H1 (cell line): ENCODE data around the gene ACCS. TPM values are rescaled to one million over a fixed set of nuclear protein-coding genes. Genes with fewer than 3 reads are reported as not detected.

Experiments
- CTCF ChIA-PET: fragments of 300-600 bp; sonication (Branson Sonifier 250); formaldehyde crosslinking; loops from one replicate; lab custom pipeline; 2021; ENCODE audit not compliant: partially characterized antibody; lab: Charles Lee
- POLR2A ChIA-PET: fragments of 300-600 bp; sonication (Branson Sonifier 250); formaldehyde crosslinking; loops from one replicate; lab custom pipeline; 2021; ENCODE audit warnings: inconsistent platforms; ENCODE audit not compliant: partially characterized antibody; lab: Charles Lee
- DNase-seq, 2 experiments: peaks; one replicate each; pipeline versions ENCODE4 v3.0.0 to v3.0.0-alpha.2; 2010 to 2022; ENCODE audit warnings: low spot score in 2 of 2, low read depth in 1 of 2, mixed read lengths in 1 of 2
- FAIRE-seq: peaks from 2 replicates; lab custom pipeline; 2011; peaks lifted over from hg19 to GRCh38; lab: Jason Lieb, UNC
- H2AFZ ChIP-seq: 2 replicates; pipeline ENCODE4 v1.8.1; 2012; ENCODE audit warnings: low read length, inconsistent platforms
- H2AK5ac ChIP-seq: 2 replicates; pipeline ENCODE4 v1.6.1; 2013; ENCODE audit warnings: low read depth, low read length
- H2BK120ac ChIP-seq: replicated peaks from 2 replicates; pipeline ENCODE3; 2013; ENCODE audit warnings: low read depth, low read length, inconsistent platforms
- H2BK12ac ChIP-seq: 2 replicates; pipeline ENCODE4 v1.6.1; 2013; ENCODE audit warnings: low read depth, low read length
- H2BK15ac ChIP-seq: 2 replicates; pipeline ENCODE4 v1.6.1; 2013; ENCODE audit warnings: low read length
- H2BK20ac ChIP-seq: 2 replicates; pipeline ENCODE4 v1.6.1; 2013; ENCODE audit warnings: low read length
- H2BK5ac ChIP-seq: 2 replicates; pipeline ENCODE4 v1.6.1; 2013; ENCODE audit warnings: low read depth, low read length
- H3K14ac ChIP-seq: 2 replicates; pipeline ENCODE4 v1.6.1; 2013; ENCODE audit warnings: inconsistent platforms; ENCODE audit not compliant: insufficient read length
- H3K18ac ChIP-seq: 2 replicates; pipeline ENCODE4 v1.6.1; 2013; ENCODE audit warnings: low read length; ENCODE audit errors: extremely low read depth
- H3K23ac ChIP-seq: 2 replicates; pipeline ENCODE4 v1.6.1; 2013; ENCODE audit warnings: inconsistent platforms; ENCODE audit not compliant: insufficient read length
- H3K23me2 ChIP-seq: 2 replicates; pipeline ENCODE4 v1.6.1; 2013; ENCODE audit warnings: low read depth, low read length
- H3K27ac ChIP-seq: 2 replicates; pipeline ENCODE4 v1.6.1; 2011; ENCODE audit warnings: low read depth, low read length, inconsistent platforms
- H3K27me3 ChIP-seq, 4 experiments: replicated peaks in 1 of 4; 1 replicate in 1 of 4; 2 replicates in 3 of 4; pipeline versions ENCODE4 v1.6.1 to v1.8.1; 2011 to 2013; ENCODE audit warnings: low read length in 3 of 4, mild to moderate bottlenecking in 3 of 4, inconsistent platforms in 2 of 4, mixed read lengths in 2 of 4, moderate library complexity in 1 of 4; ENCODE audit not compliant: control insufficient read depth in 3 of 4, insufficient read depth in 3 of 4; ENCODE audit errors: extremely low read depth in 1 of 4
- H3K36me3 ChIP-seq, 4 experiments: 2 replicates each; pipeline versions ENCODE4 v1.6.1 to v1.8.1; 2011 to 2013; ENCODE audit warnings: mild to moderate bottlenecking in 4 of 4, low read length in 3 of 4, moderate library complexity in 2 of 4, control low read depth in 1 of 4, inconsistent platforms in 1 of 4; ENCODE audit not compliant: insufficient read depth in 4 of 4, control insufficient read depth in 2 of 4
- H3K4ac ChIP-seq: replicated peaks from 2 replicates; pipeline ENCODE3; 2013; ENCODE audit warnings: low read length, low read depth, mixed read lengths, inconsistent platforms; ENCODE audit not compliant: insufficient read length
- H3K4me1 ChIP-seq, 4 experiments: replicated peaks in 1 of 4; 1 replicate in 1 of 4; 2 replicates in 3 of 4; pipeline versions ENCODE4 v1.6.1 to v1.8.1; 2011 to 2013; ENCODE audit warnings: low read length in 3 of 4, inconsistent platforms in 2 of 4, mixed read lengths in 1 of 4; ENCODE audit not compliant: insufficient read depth in 4 of 4, control insufficient read depth in 3 of 4
- H3K4me2 ChIP-seq, 2 experiments: 2 replicates each; pipeline versions ENCODE4 v1.6.1 to v1.8.1; 2011 to 2013; ENCODE audit warnings: low read depth in 2 of 2, low read length in 2 of 2, control low read depth in 1 of 2, inconsistent platforms in 1 of 2, mild to moderate bottlenecking in 1 of 2; ENCODE audit not compliant: insufficient read depth in 1 of 2
- H3K4me3 ChIP-seq, 4 experiments: fragments of 200-600, 300-600 bp in 1 of 4; sonication (generic), shearing (Covaris generic), sonication (Bioruptor Twin) in 1 of 4; 2 replicates each; pipeline versions ENCODE4 v1.5.1 to v1.8.1; 2011 to 2016; ENCODE audit warnings: low read length in 4 of 4, low read depth in 3 of 4, control low read depth in 2 of 4, inconsistent platforms in 2 of 4, mild to moderate bottlenecking in 2 of 4, mixed read lengths in 1 of 4, moderate library complexity in 1 of 4; ENCODE audit not compliant: insufficient read depth in 2 of 4; ENCODE audit errors: extremely low read depth in 1 of 4
- H3K56ac ChIP-seq: replicated peaks from 2 replicates; pipeline ENCODE3; 2013; ENCODE audit warnings: low read depth, mild to moderate bottlenecking, mixed read lengths, low read length, inconsistent platforms; ENCODE audit not compliant: insufficient read length
- H3K79me1 ChIP-seq: 2 replicates; pipeline ENCODE4 v1.6.1; 2013; ENCODE audit warnings: low read depth, low read length, control low read depth
- H3K79me2 ChIP-seq, 2 experiments: 2 replicates each; pipeline versions ENCODE4 v1.6.1 to v1.8.1; 2012 to 2013; ENCODE audit warnings: low read length in 2 of 2, mild to moderate bottlenecking in 2 of 2, inconsistent platforms in 1 of 2; ENCODE audit not compliant: insufficient read depth in 2 of 2, control insufficient read depth in 1 of 2
- H3K9ac ChIP-seq, 4 experiments: replicated peaks in 1 of 4; 1 replicate in 1 of 4; 2 replicates in 3 of 4; pipeline versions ENCODE4 v1.6.1 to v1.8.1; 2011 to 2013; ENCODE audit warnings: low read depth in 3 of 4, low read length in 3 of 4, control low read depth in 2 of 4, mild to moderate bottlenecking in 2 of 4, moderate library complexity in 2 of 4, inconsistent platforms in 1 of 4; ENCODE audit errors: extremely low read depth in 1 of 4
- H3K9me3 ChIP-seq, 2 experiments: 2 replicates each; pipeline versions ENCODE4 v1.6.1 to v1.8.1; 2012 to 2013; ENCODE audit warnings: mild to moderate bottlenecking in 2 of 2, moderate library complexity in 2 of 2, control low read depth in 1 of 2, inconsistent platforms in 1 of 2, low read depth in 1 of 2, low read length in 1 of 2, mixed read lengths in 1 of 2; ENCODE audit not compliant: insufficient read depth in 2 of 2
- H4K20me1 ChIP-seq, 2 experiments: replicated peaks in 1 of 2; 2 replicates each; pipeline versions ENCODE3 to v1.8.1; 2011 to 2013; ENCODE audit warnings: inconsistent platforms in 2 of 2, low read length in 2 of 2, mild to moderate bottlenecking in 1 of 2; ENCODE audit not compliant: insufficient read depth in 2 of 2, control insufficient read depth in 1 of 2
- H4K5ac ChIP-seq: 2 replicates; pipeline ENCODE4 v1.6.1; 2013; ENCODE audit warnings: low read length, low read depth, mixed read lengths, inconsistent platforms; ENCODE audit not compliant: insufficient read length
- H4K8ac ChIP-seq: 2 replicates; pipeline ENCODE4 v1.8.0; 2013; ENCODE audit warnings: mild to moderate bottlenecking, moderate library complexity, low read length, inconsistent platforms; ENCODE audit not compliant: insufficient read depth; ENCODE audit errors: extremely low read depth
- H4K91ac ChIP-seq: replicated peaks from 2 replicates; pipeline ENCODE3; 2013; ENCODE audit warnings: low read length, mixed read lengths, inconsistent platforms; ENCODE audit not compliant: insufficient read length
- ATF2 ChIP-seq: IDR thresholded peaks from 2 replicates; pipeline ENCODE4 v1.6.1; 2012; ENCODE audit warnings: low read length, inconsistent platforms
- CTBP2 ChIP-seq: IDR thresholded peaks from 2 replicates; pipeline ENCODE4 v1.7.0; 2011; ENCODE audit warnings: borderline replicate concordance, mild to moderate bottlenecking, moderate library complexity, mixed read lengths, low read length; ENCODE audit not compliant: insufficient read depth, insufficient read length
- EZH2 ChIP-seq: fragments of 200-600 bp; sonication (generic); IDR thresholded peaks from 2 replicates; pipeline ENCODE4 v1.7.1; 2012; ENCODE audit warnings: low read depth, mild to moderate bottlenecking, moderate library complexity, low read length, inconsistent platforms; ENCODE audit not compliant: severe bottlenecking
- GTF2F1 ChIP-seq: IDR thresholded peaks from 2 replicates; pipeline ENCODE4 v1.6.1; 2012; ENCODE audit warnings: low read depth, low read length, improper control_type of control experiment, borderline replicate concordance
- HDAC6 ChIP-seq: IDR thresholded peaks from one replicate; pipeline ENCODE4 v1.7.1; 2012; ENCODE audit warnings: low read depth, mild to moderate bottlenecking, inconsistent platforms, low read length, moderate library complexity
- KDM5A ChIP-seq: fragments of 200-600 bp; IDR thresholded peaks from 2 replicates; pipeline ENCODE4 v1.7.1; 2012; ENCODE audit warnings: mild to moderate bottlenecking, low read length, inconsistent platforms, mixed read lengths
- RFX5 ChIP-seq: IDR thresholded peaks from 2 replicates; pipeline ENCODE4 v1.6.1; 2011; ENCODE audit warnings: low read depth, low read length, improper control_type of control experiment, borderline replicate concordance
- RXRA ChIP-seq: IDR thresholded peaks from 2 replicates; pipeline ENCODE4 v1.6.1; 2011; ENCODE audit warnings: low read depth, mild to moderate bottlenecking, low read length, moderate library complexity; ENCODE audit not compliant: insufficient read depth
- SIN3A ChIP-seq, 2 experiments: IDR thresholded peaks in 1 of 2; conservative IDR thresholded peaks in 1 of 2; 2 replicates each; pipeline ENCODE4 v1.6.1; 2011 to 2012; ENCODE audit warnings: low read length in 2 of 2, improper control_type of control experiment in 1 of 2, low read depth in 1 of 2, mild to moderate bottlenecking in 1 of 2
- SP1 ChIP-seq: IDR thresholded peaks from 2 replicates; pipeline ENCODE4 v1.6.1; 2011; ENCODE audit warnings: low read depth, low read length
- TAF7 ChIP-seq: optimal IDR thresholded peaks from 2 replicates; pipeline ENCODE3; 2011; ENCODE audit warnings: low read depth, mild to moderate bottlenecking, inconsistent platforms, low read length, moderate library complexity, borderline replicate concordance
- WGBS, 2 experiments: shearing (Covaris generic) in 1 of 2; methylation state at CpG; one replicate each; pipeline versions ENCODE4 v1.1.6 to v1.1.7; 2013 to 2015; ENCODE audit warnings: low lambda C conversion rate in 2 of 2, mixed read lengths in 2 of 2, inconsistent platforms in 1 of 2, low coverage in 1 of 2, missing lambda C conversion rate in 1 of 2; ENCODE audit not compliant: insufficient replicate concordance in 2 of 2, insufficient coverage in 1 of 2, insufficient read length in 1 of 2; ENCODE audit errors: extremely low coverage in 1 of 2, missing lambda C conversion rate in 1 of 2; 5-methylcytosine and 5-hydroxymethylcytosine counted together
- polyA plus RNA-seq, 7 experiments: library from polyadenylated mRNA; depleted of rRNA in 3 of 7; stranded (reverse) in 5 of 7; unstranded in 2 of 7; fragments of >200 nt in 5 of 7; fragments of 200-250 nt in 2 of 7; gene quantifications; 1 replicate in 5 of 7; 2 replicates in 1 of 7; 4 replicates in 1 of 7; pipeline versions ENCODE4 v1.2.1 to v1.2.3, GENCODE V29; 2011 to 2013; ENCODE audit warnings: missing spikeins in 2 of 7, mixed read lengths in 2 of 7
- total RNA-seq: library from RNA; stranded (reverse); fragmentation: NEBNext Ultra II Directional; extraction: Animal tissue kit (Norgen Biotek cat#: 25700); gene quantifications from 2 replicates; pipeline ENCODE4 v1.2.1, GENCODE V29; 2021

ACCS gene
- total and polyA plus RNA-seq, 2 of the 8 experiments (the other 6 are each of a cell fraction or from before 2014, with no cell fraction given) = 6.0 to 8.0 TPM

- no peak overlapping the region for H2AK5ac ChIP-seq
- no peak for FAIRE-seq
- no peak overlapping the region for H3K14ac ChIP-seq
- H3K9me3 ChIP-seq = peaks cover 4 to 15% of the 10 kb centered on the region in 2 experiments
- H4K5ac ChIP-seq = no peak overlapping the region
- H3K79me2 ChIP-seq = no peaks in the 10 kb centered on the region
- no peak overlapping the region for H2BK120ac ChIP-seq
- no peak overlapping the region for H2BK15ac ChIP-seq
- H2AFZ ChIP-seq = no peak overlapping the region
- no peak overlapping the region for H3K56ac ChIP-seq
- H3K23ac ChIP-seq = no peak overlapping the region
- no peak overlapping the region for H4K8ac ChIP-seq
- H3K4me3 ChIP-seq = no peak overlapping the region
- no peak overlapping the region for H3K9ac ChIP-seq
- no peak overlapping the region for H3K18ac ChIP-seq
- H2BK20ac ChIP-seq = no peak overlapping the region
- no peak overlapping the region for H2BK5ac ChIP-seq
- H3K79me1 ChIP-seq = no peaks in the 10 kb centered on the region
- no peak overlapping the region for H3K4me2 ChIP-seq
- no peaks in the 10 kb centered on the region for H3K23me2 ChIP-seq
- H4K91ac ChIP-seq = no peak overlapping the region
- no peak overlapping the region for H3K27ac ChIP-seq
- WGBS, 2 experiments = 79% methylated on average over 2 of the region's 2 CpGs; no CpG with 5 or more reads in 1 of the 2 experiments
- no peaks in the 10 kb centered on the region for H4K20me1 ChIP-seq
- H3K4me1 ChIP-seq = no peaks in the 10 kb centered on the region; a peak in 1 of 7 replicates
- no peaks in the 10 kb centered on the region for H3K27me3 ChIP-seq
- DNase-seq = peak in 1 of 2 experiments; percentile 19
- CTCF ChIA-PET = interaction anchor here (0.6 to 9.9 kb wide), 40 partner anchors 8 to 480 kb away, joined by 3 to 80 read pairs (median 4); partner anchors contain the start of genes ACCSL and ALKBH3
- no peaks in the 10 kb centered on the region for H3K36me3 ChIP-seq
- H2BK12ac ChIP-seq = no peak overlapping the region
- POLR2A ChIA-PET = interaction anchor here (1.0 to 1.1 kb wide), 2 partner anchors 90 to 148 kb away, joined by 3 to 4 read pairs; no protein-coding TSS in a partner anchor
- no peak overlapping the region for H3K4ac ChIP-seq
- TF ChIP-seq HDAC6 (no peak), CTBP2 (no peak), SIN3A (conservative IDR thresholded peaks at IDR 0.05 in 1 of 2, IDR thresholded peaks at IDR 0.05 in 1 of 2; ENCODE audit: low read depth in 1 of 2, low read length in 2 of 2) (no peak), EZH2 (no peak), RXRA (no peak), TAF7 (no peak), GTF2F1 (no peak), RFX5 (no peak), KDM5A (no peak), SP1 (no peak), ATF2 (no peak)
Measured at GRCh38 chr11:44037658-44037998, 28.4 kb upstream of the ACCS start.
